ENCODE measurements around the gene ANKFN1.

ANKFN1 gene

GRCh38 chr17:56152874-56153602 lies at the start of gene ANKFN1:
Gene ANKFN1 (plus strand): TSS chr17:56153475. CDS start chr17:56212668, 59,193 bp downstream.
- DNase-seq: no peak

- no peak for DNase-seq
Observed at GRCh38 chr17:56108811-56109284, 44.4 kb upstream of the ANKFN1 start.

GRCh38 chr17:56109836-56110235 lies 43.4 kb upstream of the ANKFN1 start:
- DNase-seq: no peak

GRCh38 chr17:56110463-56111135 lies 42.7 kb upstream of the ANKFN1 start:
- DNase-seq: no peak

GRCh38 chr17:56111706-56112485 lies 41.4 kb upstream of the ANKFN1 start:
- no peak for DNase-seq

GRCh38 chr17:56113486-56113885 lies 39.8 kb upstream of the ANKFN1 start:
- DNase-seq: no peak

GRCh38 chr17:56114469-56114868 lies 38.8 kb upstream of the ANKFN1 start:
- no peak for DNase-seq

- no peak for DNase-seq
Observed at GRCh38 chr17:56119191-56119590, 34.1 kb upstream of the ANKFN1 start.

GRCh38 chr17:56119936-56120335 lies 33.3 kb upstream of the ANKFN1 start:
- no peak for DNase-seq

GRCh38 chr17:56121191-56122051 lies 31.9 kb upstream of the ANKFN1 start:
- no peak for DNase-seq

GRCh38 chr17:56125830-56126819 lies 27.1 kb upstream of the ANKFN1 start:
- DNase-seq: no peak

GRCh38 chr17:56130026-56130425 lies 23.2 kb upstream of the ANKFN1 start:
- no peak for DNase-seq

- no peak for DNase-seq
Observed at GRCh38 chr17:56130631-56131030, 22.6 kb upstream of the ANKFN1 start.

- DNase-seq: no peak
Observed at GRCh38 chr17:56131431-56131830, 21.8 kb upstream of the ANKFN1 start.

GRCh38 chr17:56136301-56136700 lies 17.0 kb upstream of the ANKFN1 start:
- DNase-seq: no peak

GRCh38 chr17:56141046-56141839 lies 12.0 kb upstream of the ANKFN1 start:
- DNase-seq: no peak

GRCh38 chr17:56142325-56142724 lies 10.9 kb upstream of the ANKFN1 start:
- DNase-seq: no peak

- DNase-seq: no peak
Observed at GRCh38 chr17:56142781-56143180, 10.5 kb upstream of the ANKFN1 start.

- no peak for DNase-seq
Observed at GRCh38 chr17:56144223-56144622, 9.1 kb upstream of the ANKFN1 start.

GRCh38 chr17:56146534-56146933 lies 6.7 kb upstream of the ANKFN1 start:
- no peak for DNase-seq
